MCF 10A (cell line): ENCODE data around the gene CROCC2. TPM values are rescaled to one million over a fixed set of nuclear protein-coding genes. Genes with fewer than 3 reads are reported as not detected.

Experiments
- BruUV-seq: library from RNA; stranded (reverse); fragments of 400-500 nt; replicated peaks from 2 replicates; lab custom pipeline; 2021; lab: Mats Ljungman, UMichigan
- CTCF ChIA-PET: fragments of 300-600 bp; sonication (Branson Sonifier 250); formaldehyde crosslinking; extraction: SDS; loops from one replicate; lab custom pipeline; 2021; ENCODE audit warnings: antibody characterized with exemption, inconsistent platforms; lab: Yijun Ruan, JAX
- POLR2A ChIA-PET: fragments of 300-600, 350-650 bp; sonication (Branson Sonifier 250); formaldehyde crosslinking; extraction: SDS; loops from one replicate; lab custom pipeline; 2020; ENCODE audit warnings: antibody characterized with exemption, inconsistent platforms; lab: Yijun Ruan, JAX
- DNase-seq: peaks from one replicate; pipeline ENCODE4 v3.0.0-alpha.2; 2018; ENCODE audit not compliant: unreplicated experiment
- H3K27ac Mint-ChIP-seq: one replicate; pipeline ENCODE4 v1.8.0; 2022; ENCODE audit warnings: mild to moderate bottlenecking, low read depth, mixed read lengths; ENCODE audit not compliant: unreplicated experiment
- H3K27me3 Mint-ChIP-seq: one replicate; pipeline ENCODE4 v1.8.0; 2022; ENCODE audit warnings: mixed read lengths; ENCODE audit not compliant: insufficient read depth, unreplicated experiment
- H3K36me3 Mint-ChIP-seq: one replicate; pipeline ENCODE4 v1.8.0; 2022; ENCODE audit warnings: mild to moderate bottlenecking, moderate library complexity, mixed read lengths; ENCODE audit not compliant: insufficient read depth, unreplicated experiment
- H3K4me1 Mint-ChIP-seq: one replicate; pipeline ENCODE4 v1.8.0; 2022; ENCODE audit warnings: mixed read lengths; ENCODE audit not compliant: insufficient read depth, unreplicated experiment
- H3K4me3 Mint-ChIP-seq: one replicate; pipeline ENCODE4 v1.8.0; 2022; ENCODE audit warnings: mild to moderate bottlenecking, moderate library complexity, mixed read lengths; ENCODE audit not compliant: unreplicated experiment
- H3K9me3 Mint-ChIP-seq: one replicate; pipeline ENCODE4 v1.8.0; 2022; ENCODE audit warnings: mixed read lengths; ENCODE audit not compliant: unreplicated experiment
- intact Hi-C: fragments of 100-400 bp; cut with micrococcal nuclease; formaldehyde crosslinking; loops from 2 replicates; pipeline ENCODE4 v1.14.1; 2022
- total RNA-seq: library from RNA; stranded (reverse); gene quantifications from 2 replicates; pipeline ENCODE4 v1.2.3, GENCODE V29; 2022
- TF ChIP-seq, protein P1 (sequence below): fragments of 200-600 bp; IDR thresholded peaks from one replicate; pipeline ENCODE4 v1.8.0; 2022; ENCODE audit warnings: antibody characterized with exemption, mild to moderate bottlenecking; ENCODE audit not compliant: unreplicated experiment

The CROCC2 gene
- total RNA-seq, 1 experiment from 2014 or later, result not detected

DNA sequence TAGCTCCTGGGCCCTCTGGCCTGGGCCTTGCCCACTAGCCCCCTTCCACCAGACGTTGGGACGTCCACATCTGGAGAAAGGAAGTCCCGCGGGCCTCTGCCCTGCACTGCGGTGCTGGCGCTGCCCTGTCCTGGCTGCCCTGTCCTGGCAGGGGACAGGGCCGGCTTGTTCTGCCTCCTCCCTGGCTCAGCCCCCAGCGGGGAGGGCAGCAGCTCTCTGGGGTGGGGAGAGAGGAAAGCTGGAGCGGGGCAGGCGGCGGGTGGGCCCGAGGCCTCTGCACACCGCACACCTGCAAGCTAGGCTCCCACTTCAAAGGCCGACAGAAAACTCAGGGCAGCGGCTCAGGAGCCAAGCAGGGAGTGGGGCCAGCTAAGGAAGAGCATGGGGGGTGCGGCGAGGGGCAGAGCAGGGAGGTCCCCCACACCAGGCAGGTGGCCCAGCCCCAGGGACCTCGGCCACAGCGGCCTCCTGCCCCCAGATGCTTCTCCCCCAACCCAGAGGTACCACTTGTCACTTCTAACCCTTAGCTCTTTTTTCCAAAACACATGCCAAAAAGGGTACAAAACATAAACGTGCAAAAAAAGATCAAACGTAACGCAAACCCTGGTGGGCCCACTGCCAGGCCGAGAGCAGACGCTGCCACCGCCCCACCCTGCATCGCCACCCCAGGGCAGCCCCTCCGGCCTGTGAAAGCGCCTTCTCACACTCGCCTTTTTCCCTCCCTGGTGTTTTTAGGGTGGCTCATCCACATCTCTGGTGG, 105.8 kb downstream of the CROCC2 start:
- H3K4me1 Mint-ChIP-seq, result peaks cover 12% of the 10 kb centered on the region
- ChIA-PET POLR2A (no interaction called here), CTCF (no interaction called here)
- no peak overlapping the region for H3K27ac Mint-ChIP-seq
- H3K27me3 Mint-ChIP-seq, result no peaks in the 10 kb centered on the region
- peaks cover 16% of the 10 kb centered on the region for H3K36me3 Mint-ChIP-seq
- DNase-seq, result no peak
- H3K4me3 Mint-ChIP-seq, result no peak overlapping the region
- BruUV-seq, result no TSS peak
- TF ChIP-seq, protein P1, sequence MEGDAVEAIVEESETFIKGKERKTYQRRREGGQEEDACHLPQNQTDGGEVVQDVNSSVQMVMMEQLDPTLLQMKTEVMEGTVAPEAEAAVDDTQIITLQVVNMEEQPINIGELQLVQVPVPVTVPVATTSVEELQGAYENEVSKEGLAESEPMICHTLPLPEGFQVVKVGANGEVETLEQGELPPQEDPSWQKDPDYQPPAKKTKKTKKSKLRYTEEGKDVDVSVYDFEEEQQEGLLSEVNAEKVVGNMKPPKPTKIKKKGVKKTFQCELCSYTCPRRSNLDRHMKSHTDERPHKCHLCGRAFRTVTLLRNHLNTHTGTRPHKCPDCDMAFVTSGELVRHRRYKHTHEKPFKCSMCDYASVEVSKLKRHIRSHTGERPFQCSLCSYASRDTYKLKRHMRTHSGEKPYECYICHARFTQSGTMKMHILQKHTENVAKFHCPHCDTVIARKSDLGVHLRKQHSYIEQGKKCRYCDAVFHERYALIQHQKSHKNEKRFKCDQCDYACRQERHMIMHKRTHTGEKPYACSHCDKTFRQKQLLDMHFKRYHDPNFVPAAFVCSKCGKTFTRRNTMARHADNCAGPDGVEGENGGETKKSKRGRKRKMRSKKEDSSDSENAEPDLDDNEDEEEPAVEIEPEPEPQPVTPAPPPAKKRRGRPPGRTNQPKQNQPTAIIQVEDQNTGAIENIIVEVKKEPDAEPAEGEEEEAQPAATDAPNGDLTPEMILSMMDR, result no peak
- intact Hi-C loops, result no loop called here
- H3K9me3 Mint-ChIP-seq, result no peaks in the 10 kb centered on the region

DNA sequence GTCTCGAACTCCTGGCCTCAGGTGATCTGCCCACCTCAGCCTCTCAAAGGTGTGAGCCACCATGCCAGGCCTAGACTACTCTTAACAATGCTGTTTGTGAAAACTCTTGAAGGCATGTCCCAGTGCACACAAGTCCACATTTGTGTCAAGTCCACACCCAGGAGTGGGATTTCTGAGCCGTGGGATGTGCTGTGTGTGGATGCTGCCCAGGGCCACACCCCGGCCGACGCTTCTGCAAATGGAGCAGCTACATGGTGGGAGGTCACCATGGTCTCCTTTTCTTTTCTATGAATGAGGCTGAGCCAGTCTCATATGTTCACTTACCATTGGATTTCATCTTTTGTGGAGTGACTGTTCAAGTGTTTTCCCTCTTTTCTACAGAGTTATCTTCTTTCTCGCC, 108.1 kb downstream of the CROCC2 start:
- no TSS peak for BruUV-seq
- peaks cover 23% of the 10 kb centered on the region for H3K36me3 Mint-ChIP-seq
- H3K4me3 Mint-ChIP-seq, result no peak overlapping the region
- TF ChIP-seq, protein P1, result no peak
- ChIA-PET POLR2A (interaction anchor here (1.1 kb wide), 1 partner anchor 16 kb away, joined by 3 read pairs; the partner anchor contains the start of gene SNED1), CTCF (no interaction called here)
- no peaks in the 10 kb centered on the region for H3K27me3 Mint-ChIP-seq
- DNase-seq, result no peak
- H3K4me1 Mint-ChIP-seq, result peaks cover 7% of the 10 kb centered on the region
- H3K9me3 Mint-ChIP-seq, result no peaks in the 10 kb centered on the region
- no peak overlapping the region for H3K27ac Mint-ChIP-seq
- intact Hi-C loops, result no loop called here

DNA sequence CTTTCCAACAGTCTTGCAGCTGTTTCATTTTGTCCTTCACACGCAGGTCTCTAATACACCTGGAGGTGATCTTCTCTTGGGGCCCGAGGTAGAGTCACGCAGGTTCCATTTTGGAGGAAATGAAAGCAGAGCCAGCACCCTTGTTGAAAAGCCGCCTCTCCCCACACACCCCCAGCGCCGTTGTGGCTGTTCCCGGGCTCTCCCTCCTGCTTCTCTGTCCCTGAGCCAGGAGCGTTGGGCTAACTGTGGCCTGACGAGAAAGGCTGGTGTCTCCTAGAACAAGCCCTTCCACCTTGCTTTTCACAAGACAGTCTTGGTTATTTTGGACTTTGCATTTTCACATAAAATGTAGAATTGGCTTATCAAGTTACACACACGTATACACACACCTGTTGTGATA, 108.6 kb downstream of the CROCC2 start:
- intact Hi-C loops, result no loop called here
- ChIA-PET POLR2A (no interaction called here), CTCF (no interaction called here)
- peaks cover 23% of the 10 kb centered on the region for H3K36me3 Mint-ChIP-seq
- no peak for DNase-seq
- H3K27me3 Mint-ChIP-seq, result no peaks in the 10 kb centered on the region
- H3K4me3 Mint-ChIP-seq, result no peak overlapping the region
- no peak overlapping the region for H3K27ac Mint-ChIP-seq
- no peaks in the 10 kb centered on the region for H3K9me3 Mint-ChIP-seq
- TF ChIP-seq, protein P1, result no peak
- peaks cover 2% of the 10 kb centered on the region for H3K4me1 Mint-ChIP-seq
- no TSS peak for BruUV-seq

DNA sequence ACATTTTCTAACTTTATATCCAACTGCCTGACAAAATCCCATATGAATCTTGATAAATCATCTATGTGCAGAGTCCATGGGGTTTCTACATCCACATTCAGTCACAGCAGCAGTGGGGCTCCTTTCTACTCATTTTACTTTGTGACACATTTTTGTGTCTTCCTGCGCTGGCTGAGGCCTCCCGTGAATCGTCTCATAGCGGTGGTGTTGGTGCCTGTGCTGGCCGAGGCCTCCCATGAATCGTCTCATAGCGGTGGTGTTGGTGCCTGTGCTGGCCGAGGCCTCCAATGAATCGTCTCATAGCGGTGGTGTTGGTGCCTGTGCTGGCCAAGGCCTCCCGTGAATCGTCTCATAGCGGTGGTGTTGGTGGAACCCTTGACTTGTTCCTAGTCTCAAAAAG, 109.3 kb downstream of the CROCC2 start:
- Mint-ChIP-seq H3K27ac (no peak overlapping the region), H3K9me3 (no peaks in the 10 kb centered on the region), H3K4me3 (no peak overlapping the region), H3K36me3 (peaks cover 23% of the 10 kb centered on the region), H3K27me3 (no peaks in the 10 kb centered on the region), H3K4me1 (no peaks in the 10 kb centered on the region)
- ChIA-PET POLR2A (no interaction called here), CTCF (no interaction called here)
- DNase-seq, result no peak
- TF ChIP-seq, protein P1, result no peak
- intact Hi-C loops, result no loop called here
- BruUV-seq, result no TSS peak
